Brain microvascular endothelial cell (primary cell): Measurements from ENCODE around the gene PRX.
A peak's percentile ranks its signal among the peaks of the same experiment; 100 is the strongest.

Experiments
- DNase-seq: peaks from one replicate; pipeline ENCODE4 v3.0.0-alpha.2; 2020
- H3K27ac ChIP-seq: fragments of 250-450 bp; sonication (Bioruptor Pico); 2 replicates; pipeline ENCODE4 v1.5.1; 2020; ENCODE audit warnings: mild to moderate bottlenecking, moderate library complexity
- H3K27me3 ChIP-seq: fragments of 250-450 bp; sonication (Bioruptor Pico); replicated peaks from 2 replicates; pipeline ENCODE4 v1.5.1; 2020; ENCODE audit warnings: mild to moderate bottlenecking
- H3K36me3 ChIP-seq: fragments of 250-450 bp; sonication (Bioruptor Pico); replicated peaks from 2 replicates; pipeline ENCODE4 v1.5.1; 2020; ENCODE audit warnings: mild to moderate bottlenecking
- H3K4me3 ChIP-seq: 2 replicates; pipeline ENCODE4 v1.5.1; 2011; ENCODE audit warnings: low read depth, mild to moderate bottlenecking, control low read depth, low read length, moderate library complexity
- CTCF ChIP-seq: IDR thresholded peaks from 2 replicates; pipeline ENCODE4 v1.5.1; 2011; ENCODE audit warnings: low read depth, mild to moderate bottlenecking, moderate library complexity, low read length, control low read depth, inconsistent platforms; ENCODE audit errors: missing control alignments
- in situ Hi-C: cut with HindIII; loops from 2 replicates; pipeline ENCODE4 v1.10.0; 2017; ENCODE audit warnings: low sequenced_read_pairs, low pct_ligation_motif_present

PRX gene

DNA sequence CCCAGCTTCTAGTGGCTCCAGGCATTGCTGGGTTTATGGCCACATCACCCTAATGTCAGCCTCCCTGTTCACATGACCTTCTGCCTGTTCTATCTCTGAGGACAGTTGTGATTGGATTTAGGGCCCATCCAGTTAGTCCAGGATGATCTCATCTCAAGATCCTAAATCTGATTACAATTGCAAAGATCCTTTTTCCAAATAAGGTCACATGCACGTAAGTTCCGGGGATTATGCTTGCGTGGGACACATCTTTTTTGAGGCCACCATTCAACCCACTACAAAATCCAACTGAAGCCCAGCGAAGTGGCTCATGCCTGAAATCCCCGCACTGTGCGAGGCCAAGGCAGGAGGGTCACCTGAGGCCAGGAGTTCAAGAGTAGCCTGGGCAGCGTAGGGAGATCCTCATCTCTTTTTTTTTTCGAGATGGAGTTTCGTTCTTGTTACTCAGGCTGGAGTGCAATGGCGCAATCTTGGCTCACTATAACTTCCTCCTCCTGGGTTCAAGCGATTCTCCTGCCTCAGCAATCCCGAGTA lies 52.4 kb downstream of the PRX start:
- no peak overlapping the region for H3K4me3 ChIP-seq
- in situ Hi-C loops = no loop called here
- H3K36me3 ChIP-seq = no peaks in the 10 kb centered on the region
- no peaks in the 10 kb centered on the region for H3K27me3 ChIP-seq
- TF ChIP-seq CTCF = no peak
- H3K27ac ChIP-seq = no peak overlapping the region
- DNase-seq = no peak

DNA sequence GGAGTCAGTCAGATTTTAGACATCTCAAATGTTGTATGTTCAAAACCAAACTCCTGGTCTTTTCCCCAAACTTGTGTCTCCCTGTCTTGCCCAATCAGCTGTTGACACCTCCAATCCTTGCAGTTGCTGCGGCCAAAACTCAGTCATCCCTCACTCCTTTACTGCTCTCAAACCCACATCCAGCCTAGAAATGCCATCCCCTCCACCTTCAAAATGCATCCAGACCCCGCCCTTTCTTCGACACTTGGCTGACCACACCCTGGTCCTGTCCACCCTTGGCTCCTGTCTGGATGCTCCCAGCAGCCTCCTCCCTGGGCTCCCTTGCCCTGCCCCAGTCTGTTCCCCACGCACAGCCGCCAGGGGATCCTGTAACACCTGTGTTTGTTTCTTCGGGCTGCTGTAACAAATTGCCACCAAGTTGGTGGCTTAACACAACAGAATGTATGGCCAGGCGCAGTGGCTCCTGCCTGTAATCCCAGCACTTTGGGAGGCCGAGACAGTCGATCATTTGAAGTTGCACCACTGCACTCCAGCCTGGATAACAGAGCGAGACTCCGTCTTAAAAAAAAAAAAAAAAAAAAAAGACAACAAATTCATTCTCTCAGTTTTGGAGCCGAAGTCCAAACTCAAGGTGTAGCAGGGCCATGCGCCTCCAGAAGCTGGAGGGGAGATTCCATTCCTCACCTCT lies 53.0 kb downstream of the PRX start:
- in situ Hi-C loops = no loop called here
- DNase-seq = no peak
- no peak overlapping the region for H3K27ac ChIP-seq
- no peaks in the 10 kb centered on the region for H3K36me3 ChIP-seq
- no peak for TF ChIP-seq CTCF
- no peaks in the 10 kb centered on the region for H3K27me3 ChIP-seq
- no peak overlapping the region for H3K4me3 ChIP-seq

DNA sequence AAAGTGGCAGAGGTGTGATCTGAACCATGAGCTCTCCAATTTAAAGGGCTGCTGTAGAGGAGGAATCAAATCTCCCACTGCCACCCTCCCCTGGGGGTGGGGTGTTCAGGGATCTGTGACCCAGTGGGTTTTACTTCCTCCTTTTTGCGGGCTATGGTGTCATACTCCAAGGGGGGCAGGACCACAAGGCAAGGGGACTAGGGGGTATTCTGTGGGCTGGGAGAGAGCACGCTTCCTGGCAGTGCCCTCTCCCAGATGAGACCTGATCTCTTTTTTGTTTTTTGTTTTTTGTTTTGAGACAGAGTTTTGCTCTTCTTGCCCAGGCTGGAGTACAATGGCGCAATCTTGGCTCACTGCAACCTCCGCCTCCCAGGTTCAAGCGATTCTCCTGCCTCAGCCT lies 54.4 kb downstream of the PRX start:
- no peak for DNase-seq
- no peak for TF ChIP-seq CTCF
- no peaks in the 10 kb centered on the region for H3K27me3 ChIP-seq
- H3K4me3 ChIP-seq = no peak overlapping the region
- in situ Hi-C loops = no loop called here
- no peaks in the 10 kb centered on the region for H3K36me3 ChIP-seq
- no peak overlapping the region for H3K27ac ChIP-seq

DNA sequence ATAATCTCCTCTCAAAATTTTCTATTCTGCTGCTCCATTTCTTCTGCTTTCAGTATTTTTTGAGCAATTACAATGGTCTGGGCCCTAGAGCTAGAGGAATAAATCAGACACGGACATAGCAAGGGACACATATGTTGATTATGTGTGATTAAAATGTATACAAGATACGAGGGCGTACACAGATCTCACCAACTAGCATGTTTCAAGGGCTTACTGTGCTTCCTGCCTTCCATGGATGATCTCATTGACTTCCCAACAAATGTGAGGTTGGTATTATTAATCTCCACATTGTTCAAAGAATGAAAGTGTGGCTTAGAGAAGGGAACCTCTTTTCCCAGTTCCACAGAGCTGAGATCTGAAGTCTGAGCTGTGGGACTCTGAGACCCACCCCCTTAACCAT lies 55.5 kb downstream of the PRX start:
- in situ Hi-C loops = no loop called here
- DNase-seq = no peak
- no peak overlapping the region for H3K27ac ChIP-seq
- no peak for TF ChIP-seq CTCF
- H3K27me3 ChIP-seq = no peaks in the 10 kb centered on the region
- H3K36me3 ChIP-seq = no peaks in the 10 kb centered on the region
- no peak overlapping the region for H3K4me3 ChIP-seq

DNA sequence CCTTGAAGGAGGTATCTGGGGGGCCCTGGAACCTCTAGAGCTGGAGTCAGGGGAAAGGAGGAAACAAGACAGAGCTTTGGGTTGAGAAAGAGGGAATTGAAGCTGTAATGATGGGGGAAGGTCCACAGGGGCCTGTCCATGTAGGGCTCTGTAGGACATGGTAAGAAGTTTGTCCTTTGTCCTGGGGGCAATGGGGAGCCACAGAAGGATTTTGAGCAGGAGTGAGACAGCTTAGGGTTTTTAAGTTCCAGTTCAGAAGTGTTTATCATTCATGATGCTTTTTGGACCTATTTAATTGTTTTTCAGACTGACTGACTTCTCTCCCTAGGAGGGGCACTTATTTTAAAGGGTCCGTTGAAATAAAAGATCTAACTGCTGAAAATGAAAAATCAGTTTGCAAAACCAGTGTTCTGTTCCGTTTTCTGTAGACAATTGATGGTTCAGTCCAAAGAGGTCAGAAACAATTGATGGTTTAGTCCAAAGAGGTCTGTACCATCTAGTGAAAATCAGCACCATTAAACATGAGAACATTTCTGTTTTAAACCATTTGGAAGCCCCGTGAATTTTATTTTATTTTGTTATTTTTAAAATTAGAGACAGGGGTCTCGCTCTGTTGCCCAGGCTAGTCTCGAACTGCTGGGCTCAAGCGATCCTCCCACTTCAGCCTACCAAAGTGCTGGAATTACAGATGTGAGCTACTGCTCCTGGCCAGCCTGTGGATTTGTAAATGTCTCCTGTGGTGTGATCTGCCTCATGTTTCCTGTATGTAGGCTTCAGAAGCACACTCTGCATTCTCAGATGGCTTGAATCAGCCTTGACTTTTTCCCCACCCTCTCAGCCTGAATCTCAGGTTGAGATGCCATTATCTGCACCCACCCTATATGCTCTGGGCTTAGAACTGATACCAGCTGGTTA lies 56.2 kb downstream of the PRX start:
- in situ Hi-C loops = no loop called here
- peak; percentile 19 for DNase-seq
- Histone ChIP-seq H3K27ac (no peak overlapping the region), H3K27me3 (no peaks in the 10 kb centered on the region), H3K4me3 (no peak overlapping the region), H3K36me3 (no peaks in the 10 kb centered on the region)
- no peak for TF ChIP-seq CTCF
